HG03469 (cell line): ENCODE results near the gene M6PR.
"Not testable (repeated sequence)": the region's sequence is repeated elsewhere in the genome, so short reads cannot be mapped to it uniquely, and the experiment has no call there.

ENCODE experiments used
- ATAC-seq: cut with Tn5 transposase; IDR thresholded peaks from one replicate; pipeline ENCODE4 v1.9.1; 2021; ENCODE audit warnings: mild to moderate bottlenecking, moderate library complexity, moderate number of reproducible peaks; ENCODE audit not compliant: unreplicated experiment

Gene M6PR

DNA sequence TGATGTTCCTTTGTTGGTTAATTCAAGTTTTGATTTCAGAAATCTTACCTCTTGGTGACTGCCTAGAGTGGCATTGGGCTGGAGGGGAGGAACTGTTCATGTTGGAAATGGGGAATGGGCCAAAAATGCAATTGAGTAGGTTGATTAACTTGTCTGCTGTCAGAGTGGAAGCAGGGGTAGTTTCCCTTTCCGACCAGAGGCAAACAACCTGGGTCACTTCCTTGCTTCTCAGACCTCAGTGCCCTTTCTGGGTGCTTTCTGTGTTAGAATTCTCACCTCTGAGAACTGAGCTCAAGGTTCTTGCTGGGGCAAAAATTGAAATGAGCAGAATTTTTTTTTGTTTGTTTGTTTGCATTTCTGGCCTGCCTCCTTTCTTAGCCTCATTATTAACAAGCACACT, 2.3 kb upstream of the M6PR start:
- ATAC-seq: no peak

DNA sequence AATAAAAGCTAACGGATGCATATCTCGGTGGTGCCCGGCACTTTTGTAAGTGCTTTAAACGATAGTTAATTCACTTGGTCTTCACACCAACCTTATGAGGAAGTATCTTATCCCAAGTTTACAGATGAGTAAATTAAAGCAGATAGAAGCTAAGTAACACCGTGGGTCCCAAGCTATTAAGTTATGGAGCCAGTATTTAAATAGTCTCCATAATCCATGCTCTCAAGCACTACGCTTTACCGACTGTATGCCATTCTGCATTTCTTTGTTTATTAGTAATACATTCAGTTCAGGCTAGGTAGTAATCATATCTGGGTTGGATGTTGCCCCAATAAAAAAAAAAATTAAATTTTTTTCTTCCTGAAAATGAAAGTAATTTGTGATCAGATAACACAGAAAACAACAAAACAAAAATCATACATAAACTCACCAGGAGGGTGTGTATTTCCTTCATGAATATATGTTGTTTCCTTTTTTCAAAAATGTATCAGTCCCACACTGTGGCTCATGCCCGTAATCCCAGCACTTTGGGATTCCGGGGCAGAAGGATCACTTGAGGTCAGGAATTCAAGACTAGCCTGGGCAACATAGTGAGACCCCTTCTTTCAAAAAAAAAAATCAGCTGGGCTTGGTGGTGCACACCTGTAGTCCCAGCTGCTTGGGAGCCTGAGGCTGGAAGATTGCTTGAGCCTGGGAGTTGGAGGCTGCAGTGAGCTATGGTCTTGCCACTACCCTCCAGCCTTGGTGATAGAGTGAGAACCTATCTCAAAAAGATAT, 1.4 kb upstream of the M6PR start:
- no peak for ATAC-seq

DNA sequence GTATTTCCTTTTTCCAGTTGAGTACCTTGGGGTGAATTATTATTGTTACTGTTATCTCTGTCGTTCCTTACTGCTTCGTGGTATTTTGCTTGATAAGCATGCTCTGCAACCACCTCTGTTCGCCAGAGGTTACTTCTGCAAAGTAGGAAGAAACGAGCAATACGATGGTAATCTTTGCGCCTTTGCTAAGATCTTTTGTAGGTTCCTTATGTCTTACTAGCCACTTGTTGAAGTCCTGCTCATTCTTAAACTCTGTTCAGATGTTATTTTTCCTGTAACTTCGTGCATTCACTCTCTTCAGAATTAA, 729 bp upstream of the M6PR start:
- peak; percentile 2 for ATAC-seq

DNA sequence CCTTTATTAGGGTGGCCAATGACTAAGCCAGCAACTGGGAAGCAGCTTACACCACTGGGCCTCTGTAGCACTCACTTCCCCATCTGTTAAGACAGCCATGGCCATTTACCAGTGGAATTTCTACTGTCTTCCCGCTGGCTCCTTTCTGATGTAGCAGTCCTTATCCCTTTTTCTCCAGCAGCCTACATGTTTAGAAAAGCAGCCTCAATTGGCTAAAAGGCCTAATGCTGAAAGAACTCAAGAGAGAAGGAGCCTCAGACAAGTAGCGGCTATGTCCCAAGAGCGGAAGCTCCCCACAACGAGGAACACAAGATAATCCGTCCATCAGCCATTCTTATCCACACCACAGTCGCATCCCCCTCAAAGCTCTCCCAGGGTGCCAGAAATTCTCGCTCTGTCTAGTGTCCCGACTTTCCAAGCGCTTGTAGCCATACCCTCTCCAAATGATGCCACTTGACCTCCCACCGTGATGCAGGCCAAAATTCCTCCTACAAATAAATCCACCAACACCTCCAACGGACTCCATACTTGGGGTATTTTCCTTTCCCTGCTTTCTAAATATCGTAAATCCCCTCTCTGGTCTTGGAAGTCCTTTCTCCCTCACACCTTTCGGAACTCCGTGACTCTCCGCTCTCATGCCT, 624 bp downstream of the M6PR start:
- no peak for ATAC-seq

DNA sequence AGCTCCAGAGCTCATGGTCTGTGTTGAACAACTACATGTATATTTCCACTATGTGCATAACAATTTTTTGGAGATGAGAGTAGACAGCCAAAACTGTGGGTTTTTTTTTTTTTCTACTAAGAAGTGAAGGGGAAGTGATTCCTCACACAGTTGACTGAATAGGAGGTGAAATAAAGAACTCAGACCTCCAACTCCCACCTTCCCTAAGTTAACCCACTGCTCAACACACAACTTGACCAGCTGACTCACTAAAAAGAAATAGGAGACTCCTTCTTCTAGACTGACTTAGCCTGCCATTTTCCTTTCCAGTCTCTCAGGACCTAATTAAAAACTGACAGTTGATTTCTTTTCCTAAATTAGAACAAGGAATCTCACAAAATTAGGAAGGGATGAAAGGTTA, 1.7 kb downstream of the M6PR start:
- no peak for ATAC-seq

DNA sequence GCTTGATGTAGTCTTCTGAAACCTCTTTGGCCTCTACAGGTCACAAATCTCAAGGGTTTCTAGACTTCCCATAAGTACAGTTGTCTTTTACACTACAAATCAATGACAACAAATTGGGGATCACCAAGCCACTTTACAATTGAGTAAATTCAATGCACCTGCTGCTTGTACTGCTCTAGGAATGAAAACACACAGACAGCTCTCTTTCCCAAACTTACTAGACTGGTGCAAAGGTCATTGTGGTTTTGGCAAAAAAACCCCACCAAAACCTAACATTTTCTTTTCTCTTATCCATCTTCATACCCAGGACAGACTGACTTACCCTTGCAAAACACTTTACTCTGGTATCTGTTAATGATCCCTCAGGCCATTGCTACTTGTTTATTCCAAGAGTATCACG, 2.7 kb downstream of the M6PR start:
- no peak for ATAC-seq

DNA sequence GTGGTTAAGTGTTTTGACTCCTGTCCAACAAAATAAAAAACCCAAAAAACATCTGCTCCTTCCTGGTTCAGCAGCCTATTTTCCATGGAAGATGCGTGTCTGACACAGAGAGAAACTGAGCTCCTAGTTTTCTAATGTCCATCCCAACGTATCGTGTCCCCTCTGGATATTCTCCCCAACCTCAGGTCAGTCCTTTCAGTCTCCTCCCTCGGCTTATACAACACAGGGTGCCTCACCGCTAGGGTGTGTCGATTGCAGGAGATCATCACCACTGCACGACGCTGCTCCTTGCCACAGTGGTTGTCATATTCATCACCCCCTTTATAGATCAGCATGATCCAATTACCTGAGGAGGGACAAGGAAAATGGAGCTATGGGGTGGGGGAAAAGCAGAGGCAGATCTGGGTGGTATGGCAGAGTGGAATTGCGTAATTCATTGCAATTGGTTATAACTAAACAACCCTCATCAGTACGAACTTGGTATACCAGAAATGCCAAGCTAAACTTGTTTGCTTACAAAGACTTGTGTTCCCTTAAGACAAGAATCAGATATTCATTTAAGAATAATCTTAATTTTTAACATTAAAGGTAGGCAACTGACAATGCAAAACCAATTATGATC, 5.8 kb downstream of the M6PR start:
- ATAC-seq: no peak

DNA sequence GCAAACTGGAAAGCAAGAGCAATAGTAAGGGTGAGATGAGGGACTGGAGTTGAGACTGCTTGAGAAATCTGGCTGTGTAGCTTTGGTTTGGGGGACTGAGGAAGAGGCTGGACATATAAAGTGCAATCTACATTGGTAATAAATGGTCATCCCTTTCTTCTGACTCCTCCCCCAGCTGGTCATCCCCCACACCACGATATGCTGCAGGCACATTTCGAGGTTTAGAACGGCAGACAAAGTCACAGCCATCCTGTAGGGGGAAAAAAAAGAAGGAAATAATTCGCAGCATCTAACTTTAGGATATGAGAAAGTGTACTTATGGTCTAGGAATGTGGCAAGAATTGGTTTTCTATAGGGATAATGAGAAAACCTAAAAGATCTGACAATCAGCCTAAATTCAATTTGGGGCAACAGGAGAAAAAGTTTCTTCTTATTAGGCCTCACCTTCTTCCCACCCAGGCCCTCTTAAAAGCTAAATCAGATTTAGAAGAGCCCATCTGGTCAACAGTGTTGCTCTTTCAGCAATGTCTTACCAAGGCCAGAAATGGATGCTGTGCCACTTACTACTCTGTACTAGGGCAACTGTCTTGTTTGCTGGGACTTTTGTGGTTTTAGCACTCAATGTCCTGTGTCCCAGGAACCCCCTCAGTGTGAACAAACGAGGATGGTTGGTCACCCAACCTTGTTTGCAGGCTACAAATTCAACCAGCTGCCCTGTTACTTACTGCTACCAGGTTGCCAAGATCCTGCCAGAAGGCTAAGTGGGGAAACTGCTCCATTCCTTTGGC, 7.6 kb downstream of the M6PR start:
- no peak for ATAC-seq

DNA sequence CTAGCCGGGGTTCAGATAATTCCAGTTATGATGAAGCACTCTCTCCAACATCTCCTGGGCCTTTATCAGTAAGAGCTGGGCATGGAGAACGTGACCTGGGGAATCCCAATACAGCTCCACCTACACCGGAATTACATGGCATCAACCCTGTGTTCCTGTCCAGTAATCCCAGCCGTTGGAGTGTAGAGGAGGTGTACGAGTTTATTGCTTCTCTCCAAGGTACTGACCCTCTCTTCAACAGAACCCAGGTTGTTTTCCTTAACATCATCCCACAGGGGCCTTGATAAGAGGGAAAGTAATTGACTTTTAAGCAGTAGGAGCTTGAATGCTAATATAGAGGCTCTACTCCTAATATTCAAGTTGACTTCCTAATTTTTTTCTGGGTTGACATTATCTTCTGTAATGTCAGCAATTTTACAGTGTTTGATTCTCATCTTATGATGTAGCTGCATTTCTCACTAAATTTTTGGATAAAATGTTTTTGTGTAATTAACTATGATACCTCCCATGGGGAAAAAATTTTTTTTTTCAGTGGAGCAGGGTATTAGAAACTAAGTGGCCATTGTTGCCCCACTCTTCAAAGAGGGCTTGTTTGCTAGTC, 11.5 kb downstream of the M6PR start:
- ATAC-seq: not testable (repeated sequence)

DNA sequence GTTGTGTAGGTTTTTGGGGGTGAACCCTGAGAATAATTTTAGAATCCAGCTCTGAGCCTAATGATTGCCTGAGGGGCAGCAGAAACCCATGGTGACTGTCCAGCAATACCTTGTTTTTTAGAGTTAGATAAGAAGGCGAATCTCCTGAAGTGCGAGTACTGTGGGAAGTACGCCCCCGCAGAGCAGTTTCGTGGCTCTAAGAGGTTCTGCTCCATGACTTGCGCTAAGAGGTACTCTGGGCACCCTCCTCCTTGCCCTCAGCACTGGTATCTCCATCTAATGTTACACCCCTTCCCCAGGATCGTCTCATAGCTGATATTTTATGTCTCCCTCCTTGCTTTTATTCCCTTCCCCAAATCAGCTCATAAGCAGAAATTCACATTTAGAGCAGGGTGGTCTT, 12.7 kb downstream of the M6PR start:
- ATAC-seq: no peak

DNA sequence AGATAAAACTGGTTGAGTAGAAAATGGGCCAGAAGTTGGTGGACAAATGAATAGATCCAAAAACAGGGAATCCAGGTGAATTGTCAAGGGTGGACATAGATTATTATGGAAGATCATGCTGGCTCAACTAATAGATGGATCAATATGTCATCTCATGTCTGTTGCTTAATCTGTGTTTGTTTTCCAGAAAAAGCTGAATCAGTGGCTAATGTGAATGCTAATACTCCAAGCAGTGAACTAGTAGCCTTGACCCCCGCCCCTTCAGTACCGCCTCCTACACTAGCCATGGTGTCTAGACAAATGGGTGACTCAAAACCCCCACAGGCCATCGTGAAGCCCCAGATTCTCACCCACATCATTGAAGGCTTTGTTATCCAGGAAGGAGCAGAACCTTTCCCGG, 15.4 kb downstream of the M6PR start:
- ATAC-seq: not testable (repeated sequence)

DNA sequence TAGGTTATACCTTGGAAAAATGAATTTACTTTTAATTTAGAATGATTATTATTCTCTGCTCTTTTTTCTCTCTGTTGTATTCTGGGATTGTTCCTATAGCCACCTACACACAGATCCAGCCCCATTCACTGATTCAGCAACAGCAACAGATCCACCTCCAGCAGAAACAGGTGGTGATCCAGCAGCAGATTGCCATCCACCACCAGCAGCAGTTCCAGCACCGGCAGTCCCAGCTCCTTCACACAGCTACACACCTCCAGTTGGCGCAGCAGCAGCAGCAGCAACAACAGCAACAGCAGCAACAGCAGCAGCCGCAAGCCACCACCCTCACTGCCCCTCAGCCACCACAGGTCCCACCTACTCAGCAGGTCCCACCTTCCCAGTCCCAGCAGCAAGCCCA, 17.0 kb downstream of the M6PR start:
- ATAC-seq: not testable (repeated sequence)

DNA sequence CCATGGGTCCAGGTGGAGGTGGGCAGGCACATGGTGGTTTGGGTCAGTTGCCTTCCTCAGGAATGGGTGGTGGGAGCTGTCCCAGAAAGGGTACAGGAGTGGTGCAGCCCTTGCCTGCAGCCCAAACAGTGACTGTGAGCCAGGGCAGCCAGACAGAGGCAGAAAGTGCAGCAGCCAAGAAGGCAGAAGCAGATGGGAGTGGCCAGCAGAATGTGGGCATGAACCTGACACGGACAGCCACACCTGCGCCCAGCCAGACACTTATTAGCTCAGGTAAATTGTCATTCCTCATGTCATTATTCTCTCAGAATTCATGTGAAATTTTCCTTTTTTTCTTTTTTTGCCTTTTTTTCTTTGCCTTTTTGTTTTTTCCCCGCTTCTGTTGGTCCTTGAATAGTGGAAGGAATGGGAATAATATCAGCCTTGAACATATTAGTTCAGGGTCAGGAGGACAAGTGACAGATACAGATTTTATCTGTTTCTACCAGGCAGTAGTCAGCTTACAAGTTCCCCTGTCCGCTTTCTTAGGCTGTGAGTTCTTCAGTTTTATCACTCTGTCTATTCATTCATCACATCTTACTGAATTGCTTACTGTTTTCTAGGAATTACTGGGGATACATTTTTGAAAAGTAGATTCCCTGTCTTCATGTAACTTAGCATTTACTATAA, 18.7 kb downstream of the M6PR start:
- not testable (repeated sequence) for ATAC-seq

DNA sequence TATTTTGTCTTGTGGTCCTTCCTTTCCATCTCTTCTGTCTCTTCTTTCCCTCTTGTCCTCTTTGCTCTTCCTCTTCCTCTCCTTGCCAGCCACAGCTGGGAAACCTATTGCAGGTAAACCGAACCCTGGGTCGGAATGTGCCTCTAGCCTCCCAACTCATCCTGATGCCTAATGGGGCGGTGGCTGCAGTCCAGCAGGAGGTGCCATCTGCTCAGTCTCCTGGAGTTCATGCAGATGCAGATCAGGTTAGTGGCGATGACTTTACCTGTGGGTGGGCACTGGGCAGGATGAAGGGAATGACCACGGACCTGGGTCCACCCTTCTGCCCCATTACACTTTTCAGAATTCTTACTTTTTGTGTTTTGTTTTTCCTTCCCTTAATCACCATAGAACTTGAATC, 26.9 kb downstream of the M6PR start:
- ATAC-seq: no peak

DNA sequence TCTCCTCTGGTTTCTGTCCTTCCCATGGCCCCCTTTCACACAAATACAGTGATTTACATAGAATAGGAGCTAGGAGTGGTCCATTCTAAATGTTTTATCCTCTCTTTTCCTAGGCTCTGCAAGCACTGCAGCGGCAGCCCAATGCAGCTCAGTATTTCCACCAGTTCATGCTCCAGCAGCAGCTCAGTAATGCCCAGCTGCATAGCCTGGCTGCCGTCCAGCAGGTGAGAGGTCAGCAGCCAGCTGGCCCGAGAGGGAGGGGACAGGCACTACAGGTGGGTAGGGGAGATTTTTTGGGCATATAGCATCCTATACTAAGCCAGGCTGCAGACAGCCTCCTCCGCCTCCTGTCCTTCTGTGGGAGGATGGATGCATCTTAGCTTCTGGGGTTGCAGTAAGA, 29.8 kb downstream of the M6PR start:
- ATAC-seq: not testable (repeated sequence)

DNA sequence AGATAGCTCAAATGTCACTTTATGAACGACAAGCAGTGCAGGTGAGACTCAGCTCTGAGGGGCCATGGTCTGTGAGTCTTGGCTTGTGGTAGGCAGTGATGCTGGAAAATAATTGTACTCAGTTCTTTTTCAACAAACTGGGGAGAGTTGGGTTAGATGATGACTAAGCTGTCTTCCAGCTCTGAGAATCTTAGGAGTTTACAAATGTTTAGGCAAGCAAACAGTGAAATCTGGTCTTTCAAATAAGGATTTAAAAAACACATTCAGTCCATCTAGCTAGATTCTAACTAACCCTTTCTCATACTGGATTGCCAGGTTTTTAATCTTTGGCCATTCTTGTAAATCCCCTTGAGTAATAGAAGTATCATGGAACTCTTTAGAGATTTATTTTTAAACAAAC, 31.7 kb downstream of the M6PR start:
- no peak for ATAC-seq

DNA sequence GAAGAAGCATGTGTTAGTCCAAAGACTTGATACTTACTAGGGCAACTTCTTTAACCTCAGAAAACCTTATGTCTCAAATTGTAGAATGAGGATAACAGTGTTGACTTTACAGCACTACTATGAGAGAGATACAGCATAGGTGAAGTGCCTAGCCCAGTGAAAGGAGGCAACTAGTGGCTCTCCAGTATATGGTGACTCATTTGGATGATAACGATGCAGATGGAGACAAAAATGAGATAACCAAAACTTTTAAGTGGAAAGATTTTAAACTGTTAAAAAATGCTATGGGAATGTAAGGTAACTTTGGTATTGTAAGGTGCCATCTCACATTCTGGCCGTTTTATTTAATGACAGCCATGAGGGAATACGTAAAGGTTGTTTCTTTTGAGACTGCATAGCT, 32.4 kb downstream of the M6PR start:
- ATAC-seq: no peak

DNA sequence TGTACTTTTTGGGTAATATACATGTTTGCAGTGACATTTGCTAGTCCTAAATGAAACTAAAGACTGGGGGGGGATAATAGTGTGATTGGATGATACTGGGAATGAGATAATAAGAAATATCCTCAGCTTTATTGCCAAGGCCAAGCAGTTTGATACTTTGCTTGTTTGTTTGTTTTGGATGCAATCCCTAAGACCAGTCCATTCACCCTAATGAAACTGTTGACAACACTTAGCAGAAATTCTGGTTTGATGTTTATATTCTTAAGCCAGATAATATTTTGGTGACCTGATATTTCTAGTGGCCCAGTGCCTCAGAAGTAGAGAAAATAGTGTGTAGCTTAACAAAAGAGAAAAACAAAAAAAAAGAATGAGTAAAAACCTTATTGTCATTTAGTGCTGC, 33.3 kb downstream of the M6PR start:
- no peak for ATAC-seq

DNA sequence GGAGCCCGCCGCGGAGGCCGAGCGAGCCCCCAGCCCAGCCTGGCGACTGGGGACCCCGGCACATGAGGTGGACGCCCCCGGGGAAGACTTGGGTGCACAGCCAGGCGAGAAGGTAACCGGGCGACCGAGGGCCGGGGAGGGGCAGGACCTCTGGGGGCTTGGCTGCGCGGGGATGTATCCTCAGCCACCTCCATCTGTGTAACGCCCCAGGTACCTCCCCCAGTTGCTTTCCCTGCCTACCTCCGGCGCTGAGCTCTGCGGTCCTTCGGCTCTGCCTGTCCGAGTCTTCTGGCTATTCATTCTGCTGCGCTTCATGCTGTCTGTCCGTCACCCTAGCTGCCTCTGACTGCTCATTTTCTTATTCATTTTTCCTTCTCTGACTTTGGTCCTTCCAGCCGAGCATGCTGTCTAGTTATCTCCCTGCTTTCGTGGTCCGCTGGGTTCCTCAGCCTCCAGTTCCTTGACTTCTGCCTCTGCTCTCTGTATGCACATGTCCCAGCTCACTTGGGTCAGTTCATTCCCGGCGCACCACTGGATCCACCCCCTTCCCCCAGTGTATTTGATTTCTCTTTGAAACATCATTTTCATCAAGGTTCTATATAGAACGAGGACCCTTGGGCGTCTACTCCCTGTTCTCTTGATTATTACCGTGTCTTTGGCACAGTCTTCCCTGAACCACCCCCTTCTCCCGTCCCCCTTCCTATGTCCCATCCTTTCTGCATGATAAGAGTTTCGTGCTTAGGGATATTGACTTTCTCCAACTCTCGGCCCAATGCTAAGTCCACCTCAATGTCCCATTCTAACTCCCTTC, 34.5 kb downstream of the M6PR start:
- no peak for ATAC-seq
